HepG2 (cell line): ENCODE measurements around the gene MTX1.

Source experiments
- HES4 ChIP-seq: sonication (generic); formaldehyde crosslinking; IDR thresholded peaks from 2 replicates; pipeline ENCODE4 v1.9.0; 2021; ENCODE audit warnings: mild to moderate bottlenecking, missing genetic modification reagents, borderline replicate concordance
- MAZ ChIP-seq, 2 experiments: sonication (generic) in 1 of 2; formaldehyde crosslinking in 1 of 2; IDR thresholded peaks; 2 replicates each; pipeline versions ENCODE4 v1.5.0 to v1.6.1; 2012 to 2020; ENCODE audit warnings: low read depth in 2 of 2, mild to moderate bottlenecking in 2 of 2, borderline replicate concordance in 1 of 2, improper control_type of control experiment in 1 of 2, low read length in 1 of 2, missing genetic modification reagents in 1 of 2, moderate library complexity in 1 of 2
- MTA3 ChIP-seq: sonication (generic); formaldehyde crosslinking; IDR thresholded peaks from 2 replicates; pipeline ENCODE4 v1.4.0; 2020; ENCODE audit warnings: missing genetic modification reagents
- POLR2A ChIP-seq, 2 experiments: IDR thresholded peaks; 2 replicates each; pipeline ENCODE4 v1.6.1; 2011; ENCODE audit warnings: low read depth in 2 of 2, low read length in 2 of 2, mild to moderate bottlenecking in 1 of 2, moderate library complexity in 1 of 2; ENCODE audit not compliant: insufficient read depth in 1 of 2
- RXRB ChIP-seq: IDR thresholded peaks from 2 replicates; pipeline ENCODE4 v1.6.1; 2016; ENCODE audit warnings: borderline replicate concordance, missing genetic modification reagents, missing compliant biosample characterization
- TCF12 ChIP-seq, 2 experiments: fragments of 450-650 bp in 1 of 2; sonication (generic) in 1 of 2; formaldehyde crosslinking in 1 of 2; IDR thresholded peaks; 2 replicates each; pipeline versions ENCODE4 v1.6.1 to v1.8.0; 2017 to 2022; ENCODE audit warnings: antibody characterized with exemption in 1 of 2, mild to moderate bottlenecking in 1 of 2, missing genetic modification reagents in 1 of 2, moderate library complexity in 1 of 2
- ZNF430 ChIP-seq: sonication (generic); formaldehyde crosslinking; IDR thresholded peaks from 2 replicates; pipeline ENCODE4 v1.9.0; 2021; ENCODE audit warnings: mild to moderate bottlenecking, missing genetic modification reagents
- TF ChIP-seq, protein P1 (sequence below): sonication (generic); formaldehyde crosslinking; IDR thresholded peaks from 2 replicates; pipeline ENCODE4 v1.4.0; 2020; ENCODE audit warnings: mild to moderate bottlenecking, missing genetic modification reagents

DNA sequence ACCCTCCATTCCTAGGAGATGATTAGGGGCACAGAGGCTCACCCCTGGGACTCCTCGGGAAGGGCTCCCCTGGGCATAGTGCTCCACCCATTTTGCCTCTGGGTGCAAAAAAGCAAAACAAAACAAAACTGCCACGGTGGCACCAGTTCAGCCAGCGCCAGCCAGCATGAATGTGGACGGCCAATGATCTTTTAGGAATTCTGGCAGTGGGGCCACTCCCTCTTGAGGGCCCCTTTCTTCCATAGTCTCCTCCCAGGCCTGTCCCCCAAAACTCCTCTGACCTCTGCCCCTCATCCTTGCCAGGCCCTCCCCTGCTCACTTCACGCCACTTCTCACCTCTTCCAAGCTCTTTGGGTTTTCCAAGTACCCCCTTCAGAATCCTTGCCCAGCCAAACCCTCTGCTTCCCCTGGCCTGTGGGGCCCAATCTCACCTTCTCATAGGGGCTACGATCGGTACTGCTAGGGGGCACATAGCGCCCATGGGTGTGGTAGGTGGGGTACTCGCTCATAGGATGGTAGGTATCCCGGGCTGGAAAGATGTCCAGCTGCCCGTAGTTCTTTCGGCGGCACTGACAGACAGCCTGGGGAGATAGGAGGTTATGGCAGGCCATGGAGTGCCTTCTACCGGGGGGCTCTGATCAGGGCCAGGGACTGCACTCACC, 21.6 kb upstream of the MTX1 start:
- TF ChIP-seq MAZ (IDR thresholded peaks at IDR 0.05; ENCODE audit: borderline replicate concordance, low read depth, low read length), result no peak
- no peak for TF ChIP-seq MAZ (CRISPR knock-in tag; IDR thresholded peaks at IDR 0.05; ENCODE audit: low read depth)
- TF ChIP-seq MTA3, result no peak
- TF ChIP-seq RXRB, result no peak
- no peak for TF ChIP-seq POLR2A (IDR thresholded peaks at IDR 0.05; ENCODE audit: insufficient read depth in 1 of 2, low read depth in 2 of 2, low read length in 2 of 2)
- no peak for TF ChIP-seq HES4 (CRISPR knock-in tag)
- TF ChIP-seq, protein P1, sequence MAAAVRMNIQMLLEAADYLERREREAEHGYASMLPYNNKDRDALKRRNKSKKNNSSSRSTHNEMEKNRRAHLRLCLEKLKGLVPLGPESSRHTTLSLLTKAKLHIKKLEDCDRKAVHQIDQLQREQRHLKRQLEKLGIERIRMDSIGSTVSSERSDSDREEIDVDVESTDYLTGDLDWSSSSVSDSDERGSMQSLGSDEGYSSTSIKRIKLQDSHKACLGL, result no peak
- TF ChIP-seq ZNF430 (CRISPR knock-in tag), result no peak
- no peak for TF ChIP-seq TCF12 (IDR thresholded peaks at IDR 0.05)
- no peak for TF ChIP-seq TCF12 (CRISPR knock-in tag; IDR thresholded peaks at IDR 0.05)
